Measurements from ENCODE around the gene TFRC.
A peak's percentile ranks its signal among the peaks of the same experiment; 100 is the strongest.
"Not testable (repeated sequence)": the region's sequence is repeated elsewhere in the genome, so short reads cannot be mapped to it uniquely, and the experiment has no call there.

TFRC gene

DNA sequence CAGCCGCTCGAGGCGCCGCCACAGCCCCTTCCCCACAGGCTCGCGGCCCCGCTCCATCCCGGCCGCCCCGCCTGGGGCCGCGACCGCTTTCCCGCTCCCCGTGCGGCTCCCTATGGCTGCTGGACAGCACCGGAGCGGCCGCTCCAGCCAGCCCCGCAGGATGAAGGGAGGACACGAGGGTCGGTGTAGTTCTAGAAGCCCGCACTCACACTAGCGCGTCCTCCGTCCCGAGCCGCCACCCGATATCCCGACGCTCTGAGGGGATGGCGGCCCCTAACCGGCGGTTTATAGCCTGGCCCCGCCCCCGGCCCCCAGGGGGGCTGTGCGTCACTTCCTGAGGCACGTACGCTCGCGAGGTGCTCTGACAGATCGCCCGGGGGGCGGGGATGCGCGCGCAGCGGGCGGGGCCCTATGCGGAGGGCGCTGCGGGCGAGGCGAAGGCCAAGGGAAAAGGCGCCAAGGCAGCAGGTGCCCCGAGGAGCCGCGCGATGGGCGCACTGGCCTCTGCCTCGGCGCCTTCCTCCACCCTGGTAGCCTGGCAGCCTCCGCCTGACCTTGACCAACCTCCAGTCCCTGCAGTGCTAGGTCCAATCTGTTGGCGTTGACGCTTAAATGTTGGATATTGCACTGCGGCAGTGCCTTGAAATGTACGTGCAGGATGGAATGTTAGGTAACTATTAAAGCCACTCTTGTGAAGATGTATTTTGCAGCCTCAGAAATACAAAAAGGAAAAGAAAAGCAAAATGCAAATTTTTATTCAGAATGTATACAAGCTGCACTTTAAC is at the start of gene TFRC:
TFRC (minus strand) TSS at position 257 of the 785 bp plus-strand sequence. CDS start 4,991 bp downstream, outside the sequence.
- DNase-seq (ENCODE audit: low spot score in 2 of 2) (peak; percentile 91 to 97), ATAC-seq (peak; percentile 95)
- no peaks in the 10 kb centered on the region for H3K9me3 Mint-ChIP-seq
- H3K4me3 Mint-ChIP-seq = peak within 1 kb of the TSS; percentile 89
- peak within 1 kb of the TSS; percentile 96 for H3K27ac Mint-ChIP-seq
- peaks cover 55% of the 10 kb centered on the region for H3K36me3 Mint-ChIP-seq
- peaks cover 37% of the 10 kb centered on the region for H3K4me1 Mint-ChIP-seq

- ATAC-seq (no peak), DNase-seq (ENCODE audit: low spot score in 2 of 2) (no peak)
- Mint-ChIP-seq H3K27ac (peak overlapping the region; percentile 89), H3K4me1 (peaks cover 16% of the 10 kb centered on the region), H3K36me3 (no peaks in the 10 kb centered on the region), H3K4me3 (no peak overlapping the region), H3K9me3 (no peaks in the 10 kb centered on the region)
Observed at GRCh38 chr3:196128172-196128843, 46.4 kb upstream of the TFRC start.

DNA sequence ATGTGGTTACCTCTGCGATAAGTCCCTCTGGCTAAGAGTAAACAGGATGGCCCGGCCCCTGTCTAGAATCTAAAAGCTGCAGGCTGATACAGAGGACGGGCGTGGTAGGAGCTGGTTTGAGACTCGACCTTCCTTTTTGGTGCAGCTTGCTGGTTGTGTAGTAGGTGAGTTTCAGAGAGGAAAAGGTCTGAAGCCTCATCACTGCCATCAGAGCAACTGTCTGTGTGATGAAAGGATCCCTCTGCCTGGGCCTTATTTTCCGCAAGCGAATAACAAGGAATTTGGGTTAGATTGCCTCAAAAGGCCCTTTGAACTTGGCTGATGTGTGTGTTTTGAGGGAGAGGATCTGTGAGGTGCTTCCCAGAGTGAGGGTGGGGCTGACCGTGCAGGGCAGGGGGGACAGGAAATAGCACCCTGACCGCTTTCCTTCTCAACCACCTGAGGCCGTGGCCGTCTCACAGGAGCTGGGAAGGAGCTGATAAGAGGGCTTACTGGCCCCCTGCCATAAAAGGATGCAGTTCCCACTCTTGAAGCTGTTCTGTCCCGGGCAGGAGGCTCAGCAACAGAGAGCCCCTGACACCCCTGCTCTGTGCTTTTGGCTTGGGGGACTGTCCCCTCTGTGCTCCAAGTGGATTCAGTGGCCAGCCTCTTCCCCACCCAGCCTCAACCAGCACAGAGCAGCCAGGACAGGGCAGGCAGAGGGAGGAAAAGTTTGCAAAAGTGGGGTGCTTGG is 45.6 kb upstream of the TFRC start:
- peak overlapping the region; percentile 48 for H3K4me3 Mint-ChIP-seq
- H3K36me3 Mint-ChIP-seq = no peaks in the 10 kb centered on the region
- H3K27ac Mint-ChIP-seq = peak overlapping the region; percentile 89
- ATAC-seq (peak; percentile 79), DNase-seq (ENCODE audit: low spot score in 2 of 2) (peak in 1 of 2 donors; percentile 69)
- no peaks in the 10 kb centered on the region for H3K9me3 Mint-ChIP-seq
- H3K4me1 Mint-ChIP-seq = peaks cover 22% of the 10 kb centered on the region

GRCh38 chr3:196124608-196125007 is 42.7 kb upstream of the TFRC start:
- Mint-ChIP-seq H3K9me3 (no peaks in the 10 kb centered on the region), H3K4me1 (peaks cover 40% of the 10 kb centered on the region), H3K27ac (no peak overlapping the region), H3K36me3 (no peaks in the 10 kb centered on the region), H3K4me3 (no peak overlapping the region)
- DNase-seq (ENCODE audit: low spot score in 2 of 2) (no peak), ATAC-seq (no peak)

DNA sequence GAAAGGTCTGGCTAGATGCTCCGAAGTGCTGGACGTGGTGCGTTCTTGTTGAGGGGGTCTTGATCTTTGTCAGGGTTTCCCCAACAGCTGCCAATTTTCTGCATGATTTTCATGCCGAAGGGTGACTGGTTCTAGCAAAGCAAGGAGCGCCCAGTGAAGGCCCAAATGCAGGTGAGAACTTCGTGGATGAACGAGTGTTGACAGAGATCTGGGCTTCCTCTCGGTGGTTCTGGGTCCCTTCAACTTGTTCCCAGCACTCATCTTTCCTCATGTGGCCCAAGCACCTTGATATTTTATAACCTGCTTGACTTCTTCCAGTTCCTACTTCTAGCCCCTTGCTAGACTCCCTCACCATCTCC is 40.8 kb upstream of the TFRC start:
- Mint-ChIP-seq H3K4me1 (peaks cover 37% of the 10 kb centered on the region), H3K36me3 (no peaks in the 10 kb centered on the region), H3K9me3 (no peaks in the 10 kb centered on the region), H3K27ac (peak overlapping the region; percentile 15), H3K4me3 (no peak overlapping the region)
- ATAC-seq (no peak), DNase-seq (ENCODE audit: low spot score in 2 of 2) (no peak)

GRCh38 chr3:196122021-196122687 is 40.3 kb upstream of the TFRC start:
- H3K27ac Mint-ChIP-seq = no peak overlapping the region
- H3K36me3 Mint-ChIP-seq = no peaks in the 10 kb centered on the region
- no peak for DNase-seq (ENCODE audit: low spot score in 2 of 2)
- H3K4me1 Mint-ChIP-seq = peaks cover 32% of the 10 kb centered on the region
- no peak overlapping the region for H3K4me3 Mint-ChIP-seq
- no peak for ATAC-seq
- H3K9me3 Mint-ChIP-seq = no peaks in the 10 kb centered on the region

- DNase-seq (ENCODE audit: low spot score in 2 of 2) (no peak), ATAC-seq (no peak)
- Mint-ChIP-seq H3K4me3 (no peak overlapping the region), H3K9me3 (no peaks in the 10 kb centered on the region), H3K36me3 (no peaks in the 10 kb centered on the region), H3K27ac (peak overlapping the region; percentile 32), H3K4me1 (peaks cover 25% of the 10 kb centered on the region)
Observed at GRCh38 chr3:196121066-196121465, 39.2 kb upstream of the TFRC start.

- H3K4me3 Mint-ChIP-seq = no peak overlapping the region
- ATAC-seq (peak; percentile 53), DNase-seq (ENCODE audit: low spot score in 2 of 2) (peak in 1 of 2 donors; percentile 58)
- H3K27ac Mint-ChIP-seq = peak overlapping the region; percentile 32
- H3K4me1 Mint-ChIP-seq = peaks cover 25% of the 10 kb centered on the region
- no peaks in the 10 kb centered on the region for H3K9me3 Mint-ChIP-seq
- no peaks in the 10 kb centered on the region for H3K36me3 Mint-ChIP-seq
Observed at GRCh38 chr3:196120291-196120951, 38.5 kb upstream of the TFRC start.

- Mint-ChIP-seq H3K4me3 (no peak overlapping the region), H3K36me3 (no peaks in the 10 kb centered on the region), H3K27ac (peak overlapping the region; percentile 50), H3K9me3 (no peaks in the 10 kb centered on the region), H3K4me1 (peaks cover 19% of the 10 kb centered on the region)
- DNase-seq (ENCODE audit: low spot score in 2 of 2) (no peak), ATAC-seq (no peak)
Observed at GRCh38 chr3:196117809-196118208, 35.9 kb upstream of the TFRC start.

- no peak for DNase-seq (ENCODE audit: low spot score in 2 of 2)
- peaks cover 20% of the 10 kb centered on the region for H3K4me1 Mint-ChIP-seq
- H3K36me3 Mint-ChIP-seq = no peaks in the 10 kb centered on the region
- H3K9me3 Mint-ChIP-seq = no peaks in the 10 kb centered on the region
- peak; percentile 65 for ATAC-seq
- no peak overlapping the region for H3K27ac Mint-ChIP-seq
- no peak overlapping the region for H3K4me3 Mint-ChIP-seq
Observed at GRCh38 chr3:196115678-196116083, 33.8 kb upstream of the TFRC start.

DNA sequence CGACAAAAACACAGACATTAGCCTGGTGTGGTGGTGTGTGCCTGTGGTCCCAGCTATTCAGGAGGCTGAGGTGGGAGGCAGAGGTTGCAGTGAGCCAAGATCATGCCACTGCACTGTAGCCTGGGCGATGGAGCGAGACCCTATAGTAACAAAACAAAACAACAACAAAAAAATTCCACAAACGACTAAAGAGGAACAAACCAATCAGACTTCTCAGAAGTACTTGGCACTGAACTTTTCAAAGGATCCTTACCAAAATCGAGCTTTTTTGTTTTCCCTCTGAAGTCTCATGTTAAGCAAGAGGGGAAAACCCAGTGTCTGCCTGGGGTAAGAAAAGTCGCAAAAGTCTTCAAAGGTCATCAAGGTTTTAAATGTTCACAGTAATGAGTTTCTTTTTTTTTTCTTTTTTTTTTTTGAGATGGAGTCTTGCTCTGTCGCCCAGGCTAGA is 30.1 kb upstream of the TFRC start:
- Mint-ChIP-seq H3K4me3 (peak overlapping the region; percentile 52), H3K27ac (peak overlapping the region; percentile 86)

GRCh38 chr3:196108075-196108743 is 26.3 kb upstream of the TFRC start:
- H3K27ac Mint-ChIP-seq = no peak overlapping the region
- H3K4me1 Mint-ChIP-seq = peaks cover 25% of the 10 kb centered on the region
- no peaks in the 10 kb centered on the region for H3K36me3 Mint-ChIP-seq
- DNase-seq (ENCODE audit: low spot score in 2 of 2) (no peak), ATAC-seq (no peak)
- no peaks in the 10 kb centered on the region for H3K9me3 Mint-ChIP-seq
- no peak overlapping the region for H3K4me3 Mint-ChIP-seq

More for the DNA sequence above, 30.1 kb upstream of the TFRC start:
- no peaks in the 10 kb centered on the region for H3K36me3 Mint-ChIP-seq
- DNase-seq (ENCODE audit: low spot score in 2 of 2) = peak in 1 of 2 donors; percentile 66
- peaks cover 14% of the 10 kb centered on the region for H3K4me1 Mint-ChIP-seq
- ATAC-seq = peak; percentile 83
- H3K9me3 Mint-ChIP-seq = no peaks in the 10 kb centered on the region

GRCh38 chr3:196104707-196105106 is 22.8 kb upstream of the TFRC start:
- H3K27ac Mint-ChIP-seq; H3K4me3 Mint-ChIP-seq; H3K36me3 Mint-ChIP-seq; DNase-seq (ENCODE audit: low spot score in 2 of 2); H3K9me3 Mint-ChIP-seq; ATAC-seq: not testable (repeated sequence)
- peaks cover 10% of the 10 kb centered on the region for H3K4me1 Mint-ChIP-seq

DNA sequence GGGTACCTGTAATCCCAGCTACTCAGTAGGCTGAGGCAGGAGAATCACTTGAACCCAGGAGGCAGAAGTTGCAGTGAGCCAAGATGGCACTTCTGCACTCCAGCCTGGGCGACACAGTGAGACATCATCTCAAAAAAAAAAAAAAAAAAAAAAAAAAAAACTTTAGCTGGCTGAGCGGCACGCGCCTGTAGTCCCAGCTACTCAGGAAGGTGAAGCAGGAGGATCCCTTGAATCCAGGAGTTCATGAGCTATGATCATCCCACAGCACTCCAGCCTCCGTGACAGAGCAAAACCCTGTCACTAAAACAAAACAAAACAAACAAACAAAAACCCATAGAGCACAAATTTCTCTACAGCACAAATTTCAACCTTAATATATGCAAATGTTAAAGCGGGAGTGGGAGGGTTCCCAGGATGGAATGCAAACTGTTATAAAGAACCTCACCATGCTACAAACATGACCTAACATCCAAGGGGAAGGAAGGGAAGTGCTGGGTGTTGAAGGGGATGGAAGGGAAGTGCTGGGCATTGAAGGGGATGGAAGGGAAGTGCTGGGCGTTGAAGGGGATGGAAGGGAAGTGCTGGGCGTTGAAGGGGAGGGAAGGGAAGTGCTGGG is 16.6 kb upstream of the TFRC start:
- Mint-ChIP-seq H3K4me1 (peaks cover 15% of the 10 kb centered on the region), H3K27ac (peak overlapping the region; percentile 70)
- H3K36me3 Mint-ChIP-seq; H3K9me3 Mint-ChIP-seq; DNase-seq (ENCODE audit: low spot score in 2 of 2); ATAC-seq; H3K4me3 Mint-ChIP-seq: not testable (repeated sequence)
